Endodermal cell (in vitro differentiated cells): ENCODE measurements around the gene MYL7. TPM values are rescaled to one million over a fixed set of nuclear protein-coding genes. Genes with fewer than 3 reads are reported as not detected.

Experiments
- DNase-seq: peaks from one replicate; pipeline ENCODE4 v3.0.0-alpha.2; 2017
- H3K27ac ChIP-seq: 2 replicates; pipeline ENCODE4 v1.5.1; 2013; ENCODE audit warnings: mild to moderate bottlenecking, low read depth, low read length, moderate library complexity
- H3K27me3 ChIP-seq: 2 replicates; pipeline ENCODE4 v1.6.1; 2013; ENCODE audit warnings: mild to moderate bottlenecking, low read length, moderate library complexity; ENCODE audit not compliant: insufficient read depth, control insufficient read depth, poor library complexity, severe bottlenecking
- H3K36me3 ChIP-seq: 2 replicates; pipeline ENCODE4 v1.7.0; 2013; ENCODE audit warnings: mild to moderate bottlenecking, low read length, moderate library complexity; ENCODE audit not compliant: control insufficient read depth, insufficient read depth
- H3K4me1 ChIP-seq: one replicate; pipeline ENCODE4 v1.7.0; 2013; ENCODE audit warnings: low read length; ENCODE audit not compliant: control insufficient read depth, insufficient read depth
- H3K4me3 ChIP-seq: 2 replicates; pipeline ENCODE4 v1.5.1; 2013; ENCODE audit warnings: mild to moderate bottlenecking, low read length, moderate library complexity
- H3K9ac ChIP-seq: 2 replicates; pipeline ENCODE4 v1.6.1; 2013; ENCODE audit warnings: mild to moderate bottlenecking, low read length, moderate library complexity; ENCODE audit not compliant: poor library complexity, severe bottlenecking; ENCODE audit errors: extremely low read depth
- H3K9me3 ChIP-seq: 2 replicates; pipeline ENCODE4 v1.6.1; 2013; ENCODE audit warnings: mild to moderate bottlenecking, low read length, moderate library complexity; ENCODE audit not compliant: control insufficient read depth
- H3K27ac Mint-ChIP-seq: 2 replicates; pipeline ENCODE4 v1.8.0; 2020; ENCODE audit warnings: mixed read lengths
- H3K27me3 Mint-ChIP-seq: 2 replicates; pipeline ENCODE4 v1.8.0; 2021; ENCODE audit warnings: mild to moderate bottlenecking, mixed read lengths; ENCODE audit not compliant: insufficient read depth
- H3K36me3 Mint-ChIP-seq: 2 replicates; pipeline ENCODE4 v1.8.0; 2020; ENCODE audit warnings: low read depth, mixed read lengths
- H3K4me1 Mint-ChIP-seq: 2 replicates; pipeline ENCODE4 v1.8.0; 2020; ENCODE audit warnings: mixed read lengths
- H3K4me3 Mint-ChIP-seq: 2 replicates; pipeline ENCODE4 v1.8.0; 2020; ENCODE audit warnings: mild to moderate bottlenecking, moderate library complexity, mixed read lengths
- H3K9me3 Mint-ChIP-seq: 2 replicates; pipeline ENCODE4 v1.8.0; 2020; ENCODE audit warnings: mild to moderate bottlenecking, mixed read lengths
- CTCF ChIP-seq: fragments of 200-600 bp; sonication (generic); conservative IDR thresholded peaks from 2 replicates; pipeline ENCODE4 v1.5.0; 2021; ENCODE audit warnings: antibody characterized with exemption, mild to moderate bottlenecking
- WGBS, 2 experiments: methylation state at CpG; one replicate each; pipeline versions ENCODE4 v1.1.5 to v1.1.7; 2013; ENCODE audit warnings: missing lambda C conversion rate in 2 of 2, mixed read lengths in 1 of 2; ENCODE audit not compliant: insufficient coverage in 1 of 2, insufficient read length in 1 of 2; 5-methylcytosine and 5-hydroxymethylcytosine counted together
- total RNA-seq, 2 donors: library from RNA; stranded (reverse); fragmentation: NEBNext Ultra II Directional in 1 of 2; extraction: Animal tissue kit (Norgen Biotek cat#: 25700) in 1 of 2; gene quantifications; 2 replicates in 1 of 2; 3 replicates in 1 of 2; pipeline ENCODE4 v1.2.1, GENCODE V29; 2021

Gene MYL7
- total RNA-seq, 2 donors from 2014 or later, result 115 to 120 TPM

DNA sequence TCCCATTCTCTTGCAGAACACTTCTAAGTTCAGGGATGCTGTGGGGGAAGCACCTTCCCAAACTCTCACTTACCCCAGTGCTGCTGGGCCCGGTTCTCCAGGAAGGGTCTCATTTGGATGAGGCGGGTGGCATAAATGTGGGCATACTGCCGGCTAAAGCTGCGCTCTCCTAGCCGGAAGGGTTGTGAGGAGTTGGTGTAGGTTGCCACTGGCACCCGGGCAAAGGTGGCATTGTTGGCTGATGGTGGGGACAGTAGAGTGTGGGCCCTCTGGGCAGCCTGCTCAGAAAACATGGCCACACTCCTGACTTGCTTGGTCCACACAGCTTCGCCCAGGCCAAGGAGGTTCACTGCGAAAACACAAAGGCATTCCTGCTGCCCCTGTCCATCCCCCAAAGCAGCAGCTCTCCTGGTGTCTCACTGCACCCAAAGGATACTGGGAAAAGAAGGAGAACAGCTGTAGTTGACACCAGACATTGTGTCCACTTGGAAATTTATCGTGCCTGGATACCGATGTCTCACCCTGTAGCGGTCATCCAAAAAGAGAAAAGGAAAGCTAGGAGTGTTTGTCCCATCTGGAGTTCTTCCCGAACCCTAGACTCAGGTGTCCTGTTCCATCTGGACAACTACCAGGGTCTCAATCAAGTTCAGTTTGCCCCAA, 19.2 kb downstream of the MYL7 start:
- Mint-ChIP-seq H3K9me3 (peaks cover 3% of the 10 kb centered on the region), H3K27ac (no peak overlapping the region), H3K4me3 (peak overlapping the region; percentile 73), H3K36me3 (peaks cover 44% of the 10 kb centered on the region), H3K27me3 (peaks cover 18% of the 10 kb centered on the region), H3K4me1 (peaks cover 5% of the 10 kb centered on the region)
- H3K36me3 ChIP-seq, result peaks cover 26% of the 10 kb centered on the region
- no peaks in the 10 kb centered on the region for H3K4me1 ChIP-seq
- H3K9me3 ChIP-seq, result no peaks in the 10 kb centered on the region
- H3K27me3 ChIP-seq, result no peaks in the 10 kb centered on the region
- 94 to 96% methylated on average over 8 to 12 of the region's 12 CpGs for WGBS, 2 experiments
- no peak for DNase-seq
- no peak overlapping the region for H3K9ac ChIP-seq
- no peak overlapping the region for H3K27ac ChIP-seq
- H3K4me3 ChIP-seq, result peak overlapping the region; percentile 91
- no peak for TF ChIP-seq CTCF

GRCh38 chr7:44120395-44120794, 20.7 kb downstream of the MYL7 start:
- H3K27ac ChIP-seq, result no peak overlapping the region
- H3K36me3 ChIP-seq, result peaks cover 26% of the 10 kb centered on the region
- H3K27me3 Mint-ChIP-seq, result peaks cover 5% of the 10 kb centered on the region
- H3K9me3 ChIP-seq, result no peaks in the 10 kb centered on the region
- H3K9me3 Mint-ChIP-seq, result no peaks in the 10 kb centered on the region
- H3K9ac ChIP-seq, result no peak overlapping the region
- H3K4me3 ChIP-seq, result no peak overlapping the region
- TF ChIP-seq CTCF, result no peak
- H3K36me3 Mint-ChIP-seq, result peaks cover 52% of the 10 kb centered on the region
- DNase-seq, result no peak
- WGBS, 2 experiments, result 90 to 94% methylated on average over 5 to 6 of the region's 6 CpGs
- H3K4me1 ChIP-seq, result no peaks in the 10 kb centered on the region
- no peak overlapping the region for H3K27ac Mint-ChIP-seq
- peaks cover 5% of the 10 kb centered on the region for H3K4me1 Mint-ChIP-seq
- H3K27me3 ChIP-seq, result no peaks in the 10 kb centered on the region
- H3K4me3 Mint-ChIP-seq, result no peak overlapping the region

GRCh38 chr7:44119829-44120380, 21.2 kb downstream of the MYL7 start:
- Histone ChIP-seq H3K9ac (no peak overlapping the region), H3K27me3 (no peaks in the 10 kb centered on the region), H3K27ac (no peak overlapping the region), H3K4me1 (no peaks in the 10 kb centered on the region), H3K36me3 (peaks cover 26% of the 10 kb centered on the region), H3K9me3 (no peaks in the 10 kb centered on the region), H3K4me3 (no peak overlapping the region)
- Mint-ChIP-seq H3K9me3 (no peaks in the 10 kb centered on the region), H3K27me3 (peaks cover 2% of the 10 kb centered on the region), H3K27ac (no peak overlapping the region), H3K4me3 (no peak overlapping the region), H3K4me1 (peaks cover 5% of the 10 kb centered on the region), H3K36me3 (peaks cover 55% of the 10 kb centered on the region)
- DNase-seq, result no peak
- whole genome bisulfite sequencing, 2 experiments, result 94 to 97% methylated on average over 8 of the region's 8 CpGs
- no peak for TF ChIP-seq CTCF
